GM10248 (cell line): ENCODE results near the gene GRK5.
A peak's percentile ranks its signal among the peaks of the same experiment; 100 is the strongest.

Experiments used
- CTCF ChIA-PET: fragments of 300-600 bp; sonication (Branson Sonifier 250); formaldehyde crosslinking; extraction: SDS; loops from one replicate; lab custom pipeline; 2021; ENCODE audit warnings: antibody characterized with exemption; lab: Yijun Ruan, JAX
- POLR2A ChIA-PET: fragments of 350-650 bp; sonication (Branson Sonifier 250); formaldehyde crosslinking; extraction: SDS; loops from one replicate; lab custom pipeline; 2020; ENCODE audit warnings: antibody characterized with exemption; lab: Yijun Ruan, JAX
- DNase-seq: peaks from one replicate; pipeline ENCODE4 v3.0.0; 2012; ENCODE audit errors: extremely low spot score
- CTCF ChIP-seq: IDR thresholded peaks from 2 replicates; pipeline ENCODE4 v1.5.1; 2012; ENCODE audit warnings: mild to moderate bottlenecking, low read depth; ENCODE audit errors: extremely low read depth, missing control alignments, control extremely low read depth

The GRK5 gene

GRCh38 chr10:119205894-119206602 lies 1.3 kb upstream of the GRK5 start:
- peak; percentile 71 for DNase-seq
- CTCF ChIA-PET, result interaction anchor here (0.6 to 15.5 kb wide), 56 partner anchors 10 to 413 kb away, joined by 3 to 211 read pairs (median 5); partner anchors contain the start of gene RGS10
- no peak for TF ChIP-seq CTCF
- POLR2A ChIA-PET, result interaction anchor here (1.0 kb wide), 1 partner anchor 190 kb away, joined by 3 read pairs; no protein-coding TSS in a partner anchor

GRCh38 chr10:119206603-119207365 lies 587 bp upstream of the GRK5 start:
- peak; percentile 92 for TF ChIP-seq CTCF
- CTCF ChIA-PET, result interaction anchor here (0.6 to 15.5 kb wide), 69 partner anchors 10 to 412 kb away, joined by 3 to 211 read pairs (median 4); partner anchors contain the start of gene RGS10
- peak; percentile 85 for DNase-seq
- POLR2A ChIA-PET, result interaction anchor here (0.6 to 1.0 kb wide), 7 partner anchors 9 to 189 kb away, joined by 3 to 6 read pairs (median 4); no protein-coding TSS in a partner anchor

- ChIA-PET POLR2A (interaction anchor here (1.1 to 1.2 kb wide), 2 partner anchors 102 to 310 kb away, joined by 3 to 6 read pairs; no protein-coding TSS in a partner anchor), CTCF (interaction anchor here (0.6 to 15.5 kb wide), 49 partner anchors 8 to 395 kb away, joined by 3 to 211 read pairs (median 6); partner anchors contain the start of gene RGS10)
- no peak for DNase-seq
- TF ChIP-seq CTCF, result no peak
Observed at GRCh38 chr10:119207713-119208552, 562 bp downstream of the GRK5 start.

- DNase-seq, result no peak
- POLR2A ChIA-PET, result interaction anchor here (1.2 kb wide), 1 partner anchor 101 kb away, joined by 6 read pairs; no protein-coding TSS in a partner anchor
- no peak for TF ChIP-seq CTCF
- CTCF ChIA-PET, result interaction anchor here (0.6 to 15.5 kb wide), 23 partner anchors 10 to 640 kb away, joined by 3 to 211 read pairs (median 4); no protein-coding TSS in a partner anchor
Observed at GRCh38 chr10:119208553-119208940, 1.2 kb downstream of the GRK5 start.

- CTCF ChIA-PET, result interaction anchor here (0.6 to 15.5 kb wide), 36 partner anchors 10 to 641 kb away, joined by 3 to 211 read pairs (median 4); no protein-coding TSS in a partner anchor
- DNase-seq, result peak; percentile 44
- peak; percentile 85 for TF ChIP-seq CTCF
- POLR2A ChIA-PET, result interaction anchor here (0.5 to 1.2 kb wide), 3 partner anchors 55 to 760 kb away, joined by 3 to 6 read pairs (median 4); no protein-coding TSS in a partner anchor
Observed at GRCh38 chr10:119209035-119209735, 1.8 kb downstream of the GRK5 start.
